ENCODE data around the gene PLPPR3.

PLPPR3 gene

DNA sequence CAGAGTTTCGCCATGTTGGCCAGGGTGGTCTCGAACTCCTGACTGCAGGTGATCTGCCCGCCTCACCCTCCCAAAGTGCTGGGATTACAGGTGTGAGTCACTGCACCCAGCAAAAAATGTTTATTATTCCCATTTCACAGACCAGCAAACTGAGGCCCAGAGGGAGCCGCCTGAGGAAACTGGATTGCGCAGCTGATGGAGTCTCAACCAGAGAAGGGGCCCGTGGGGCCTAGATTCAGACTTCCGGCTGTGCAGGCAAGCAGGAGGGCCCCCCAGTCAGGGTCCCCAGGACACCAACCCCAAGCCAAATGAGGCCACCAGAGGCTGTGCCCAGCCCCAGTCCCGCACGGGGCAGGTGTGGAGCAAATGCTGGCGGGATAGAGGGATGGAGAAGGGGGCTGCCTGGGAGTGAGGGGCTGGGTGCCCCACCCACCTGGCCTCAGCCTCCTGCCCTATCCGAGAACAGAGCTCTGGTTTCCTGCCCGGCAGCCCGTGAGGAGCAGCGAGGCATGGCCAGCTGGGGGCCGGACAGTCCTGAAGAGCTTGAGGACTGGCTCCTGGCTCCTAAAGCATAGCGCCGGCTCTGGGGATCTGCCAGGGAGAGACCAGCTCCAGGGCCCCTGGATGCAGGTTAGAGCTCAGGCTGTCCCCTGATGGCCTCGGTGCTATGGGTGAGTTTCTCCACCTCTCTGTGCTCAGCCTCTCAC lies 48.9 kb downstream of the PLPPR3 start:
- DNase-seq (ENCODE audit: low spot score), result no peak

DNA sequence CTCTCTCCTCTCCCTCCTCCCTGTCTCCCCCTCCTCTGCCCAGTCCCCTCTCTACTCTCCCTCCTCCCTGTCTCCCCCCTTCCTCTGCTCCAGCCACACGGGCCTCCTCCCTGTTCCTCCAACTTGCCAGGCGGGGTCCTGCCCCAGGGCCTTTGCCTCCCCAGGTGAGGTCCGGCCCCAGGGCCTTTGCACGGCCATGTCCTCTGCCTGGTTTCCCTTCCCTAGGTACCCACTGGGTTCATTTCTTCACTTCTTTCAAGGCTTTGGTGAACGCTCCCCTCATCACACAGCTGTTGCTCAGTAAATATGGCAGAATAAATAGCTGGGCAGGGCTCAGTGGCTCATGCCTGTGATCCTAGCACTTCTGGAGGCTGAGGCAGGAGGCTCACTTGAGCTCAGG lies 49.7 kb downstream of the PLPPR3 start:
- no peak for DNase-seq (ENCODE audit: low spot score)

DNA sequence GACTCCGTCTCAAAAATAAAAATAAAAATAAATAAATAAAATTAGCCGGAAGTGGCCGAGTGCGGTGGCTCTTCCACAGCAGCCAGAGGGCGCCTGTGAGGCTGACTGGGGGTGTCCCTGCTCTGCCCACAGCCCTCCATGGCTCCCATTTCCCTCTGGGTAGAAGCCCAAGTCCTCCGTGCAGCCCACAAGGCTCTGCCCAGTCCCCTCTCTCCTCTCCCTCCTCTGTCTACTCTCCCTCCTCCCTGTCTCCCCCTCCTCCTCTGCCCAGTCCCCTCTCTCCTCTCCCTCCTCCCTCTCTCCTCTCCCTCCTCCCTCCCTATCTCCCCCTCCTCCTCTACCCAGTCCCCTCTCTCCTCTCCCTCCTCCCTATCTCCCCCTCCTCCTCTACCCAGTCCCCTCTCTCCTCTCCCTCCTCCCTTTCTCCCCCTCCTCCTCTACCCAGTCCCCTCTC lies 50.4 kb downstream of the PLPPR3 start:
- DNase-seq (ENCODE audit: low spot score), result peak; percentile 80

DNA sequence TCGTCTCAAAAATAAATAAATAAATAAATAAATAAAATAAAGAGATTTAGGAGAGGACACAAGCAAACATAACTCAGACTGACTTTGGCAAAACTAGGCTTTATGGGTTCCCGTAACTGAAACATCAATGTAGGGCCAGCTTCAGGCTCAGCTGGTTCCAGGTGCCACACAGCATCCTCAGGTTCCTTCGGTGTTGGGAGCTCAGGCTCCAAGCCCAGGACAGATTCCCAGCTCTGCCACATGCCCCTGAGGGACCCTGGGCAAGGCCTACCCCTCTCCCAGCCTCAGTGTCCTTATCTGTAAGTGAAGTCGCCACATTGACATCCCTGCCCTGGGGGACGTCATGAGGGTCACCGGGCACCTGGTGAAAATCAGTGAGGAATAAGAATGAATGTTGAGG lies 52.1 kb downstream of the PLPPR3 start:
- no peak for DNase-seq (ENCODE audit: low spot score)

DNA sequence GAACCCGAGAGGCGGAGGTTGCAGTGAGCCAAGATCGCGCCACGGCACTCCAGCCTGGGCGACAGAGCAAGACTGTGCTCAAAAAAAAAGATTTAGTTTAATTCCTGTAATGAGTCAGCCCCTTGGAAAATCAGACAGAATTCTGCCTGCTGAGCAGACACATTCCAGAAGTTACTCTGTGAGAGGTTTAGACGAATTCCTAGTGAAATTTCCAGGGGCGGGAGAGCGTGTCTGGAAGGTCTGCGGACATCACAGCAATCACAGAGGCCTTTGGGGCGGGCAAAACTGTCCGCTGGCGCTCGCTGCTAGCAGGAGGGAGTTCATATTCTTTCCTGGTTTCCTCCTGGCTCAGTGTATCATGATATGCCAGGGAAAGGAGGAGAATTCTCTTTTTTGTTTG lies 53.3 kb downstream of the PLPPR3 start:
- DNase-seq (ENCODE audit: low spot score), result no peak

DNA sequence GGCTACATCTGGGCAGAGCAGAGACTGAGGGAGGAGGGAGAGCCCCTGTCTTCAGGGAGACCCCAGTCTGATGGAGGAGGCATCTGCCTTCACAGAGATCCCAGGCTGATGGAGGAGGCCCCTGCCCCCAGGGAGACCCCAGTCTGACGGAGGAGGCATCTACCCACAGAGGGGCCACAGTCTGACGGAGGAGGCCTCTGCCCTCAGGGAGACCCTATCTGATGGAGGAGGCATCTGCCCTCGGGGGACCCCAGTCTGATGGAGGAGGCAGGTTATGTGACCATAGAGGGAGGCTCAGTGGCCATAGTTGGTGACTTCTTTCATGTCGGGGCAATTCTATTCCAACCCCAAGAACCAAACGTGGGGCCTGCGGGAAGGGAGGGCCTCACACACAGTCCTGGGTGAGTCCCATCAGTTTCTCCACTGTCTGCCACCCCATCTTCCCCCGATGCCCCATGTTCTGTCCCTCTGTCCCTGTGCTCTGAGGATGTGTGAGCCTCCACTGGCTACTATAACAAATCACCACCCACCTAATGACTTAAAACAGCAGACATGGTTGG lies 56.5 kb downstream of the PLPPR3 start:
- DNase-seq (ENCODE audit: low spot score), result no peak

DNA sequence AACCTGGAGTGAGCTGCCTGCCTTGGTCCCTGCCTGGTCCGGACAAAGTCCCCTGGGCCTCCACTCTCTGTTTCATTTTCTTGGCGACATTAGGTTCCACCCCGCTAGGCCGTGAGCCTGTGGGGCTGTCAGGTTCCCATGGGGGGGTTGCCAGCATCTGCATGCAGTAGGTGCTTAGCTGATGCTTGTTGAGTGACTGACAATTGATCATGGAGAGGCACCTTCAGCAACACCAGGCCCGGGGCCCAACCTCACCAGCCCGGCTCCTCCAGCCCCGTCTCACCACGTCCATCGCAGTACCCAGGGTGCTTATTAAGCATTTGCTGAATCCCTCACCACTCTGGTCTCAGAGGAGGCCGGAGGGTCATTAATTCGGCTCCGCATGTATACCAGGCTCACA lies 57.5 kb downstream of the PLPPR3 start:
- DNase-seq (ENCODE audit: low spot score), result no peak

DNA sequence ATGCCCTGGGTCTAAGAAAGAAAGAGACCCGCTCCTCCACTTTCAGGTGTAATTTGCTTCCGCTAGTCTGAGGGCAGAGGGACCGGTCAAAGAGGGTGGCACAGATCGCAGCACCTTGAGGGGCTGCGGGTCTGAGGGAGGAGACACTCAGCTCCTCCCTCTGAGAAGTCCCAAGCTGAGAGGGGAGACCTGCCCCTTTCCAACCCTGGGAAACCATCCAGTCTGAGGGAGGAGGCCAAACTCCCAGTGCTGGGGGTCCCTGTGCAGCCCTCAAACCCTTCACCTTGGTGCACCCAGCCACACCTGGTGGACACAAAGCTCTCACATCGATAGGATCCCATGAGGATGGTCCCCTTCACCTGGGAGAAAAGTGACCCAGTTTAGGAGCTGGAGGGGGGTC lies 57.9 kb downstream of the PLPPR3 start:
- DNase-seq (ENCODE audit: low spot score), result no peak

DNA sequence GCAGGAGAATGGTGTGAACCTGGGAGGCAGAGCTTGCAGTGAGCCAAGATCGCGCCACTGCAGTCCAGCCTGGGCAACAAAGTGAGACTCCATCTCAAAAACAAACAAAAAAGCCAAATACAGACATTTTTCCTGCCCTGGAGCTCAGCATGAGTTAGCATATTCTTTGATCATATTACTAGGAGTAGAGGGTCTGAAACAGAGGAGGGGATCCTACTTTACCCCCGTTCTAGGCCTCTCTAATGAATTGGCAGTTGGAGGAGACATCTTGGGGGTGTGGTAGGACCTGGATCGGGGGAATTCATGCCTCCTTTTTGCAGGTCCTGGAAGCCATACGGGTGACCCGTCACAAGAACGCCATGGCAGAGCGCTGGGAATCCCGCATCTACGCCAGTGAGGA lies 58.6 kb downstream of the PLPPR3 start:
- no peak for DNase-seq (ENCODE audit: low spot score)

Data from D341Med (cell line).